Measurements from ENCODE around the gene CACNA1C. TPM values are rescaled to one million over a fixed set of nuclear protein-coding genes. Genes with fewer than 3 reads are reported as not detected.

Gene CACNA1C
- total RNA-seq, 2 experiments from 2014 or later: 0.69 to 1.4 TPM

DNA sequence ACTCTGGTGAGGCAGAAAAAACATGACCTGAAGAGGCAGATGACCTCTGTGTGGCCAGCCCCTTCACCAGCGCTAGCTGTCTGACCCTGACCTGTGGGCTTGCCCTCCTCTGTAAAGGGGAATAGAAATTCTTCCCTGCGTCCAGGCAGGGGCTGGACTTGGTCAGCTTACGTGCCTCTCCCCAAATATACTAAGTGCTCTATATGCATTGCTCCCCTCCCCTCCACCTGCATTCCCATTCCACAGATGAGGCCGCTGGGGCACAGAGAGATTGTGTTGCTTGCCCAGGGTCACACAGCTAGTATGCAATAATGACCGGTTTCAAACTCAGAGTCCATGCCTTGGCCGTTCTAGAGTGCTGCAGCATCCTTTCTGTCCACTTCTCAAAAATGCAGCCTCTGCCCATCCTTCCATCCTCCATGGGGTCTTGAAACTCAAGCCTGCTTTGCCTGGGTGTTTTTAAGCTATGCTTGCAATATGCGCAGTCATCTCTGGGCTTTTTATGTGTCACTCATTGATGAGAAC lies 303.9 kb downstream of the CACNA1C start:
- no peak overlapping the region for H3K27ac ChIP-seq (ENCODE audit: low read depth, low read length, poor library complexity, severe bottlenecking)
- H3K9me2 ChIP-seq (ENCODE audit: insufficient read depth, low read length): no peaks in the 10 kb centered on the region
- no peak overlapping the region for H3K4me2 ChIP-seq (ENCODE audit: low read length)
- ChIA-PET CTCF (ENCODE audit: unreplicated experiment) (no interaction called here), POLR2A (interaction anchor here (0.7 kb wide), 1 partner anchor 29 kb away, joined by 3 read pairs; no protein-coding TSS in a partner anchor)
- no peak for DNase-seq (ENCODE audit: low spot score)
- H3K79me2 ChIP-seq (ENCODE audit: insufficient read depth, low read depth, low read length): no peaks in the 10 kb centered on the region
- intact Hi-C loops (cut with micrococcal nuclease; ENCODE audit: unreplicated experiment): no loop called here
- H3K4me3 ChIP-seq (ENCODE audit: low read depth, low read length, poor library complexity, severe bottlenecking): no peak overlapping the region
- H4K20me1 ChIP-seq (ENCODE audit: insufficient read depth, low read length): no peaks in the 10 kb centered on the region
- TF ChIP-seq, protein P1, sequence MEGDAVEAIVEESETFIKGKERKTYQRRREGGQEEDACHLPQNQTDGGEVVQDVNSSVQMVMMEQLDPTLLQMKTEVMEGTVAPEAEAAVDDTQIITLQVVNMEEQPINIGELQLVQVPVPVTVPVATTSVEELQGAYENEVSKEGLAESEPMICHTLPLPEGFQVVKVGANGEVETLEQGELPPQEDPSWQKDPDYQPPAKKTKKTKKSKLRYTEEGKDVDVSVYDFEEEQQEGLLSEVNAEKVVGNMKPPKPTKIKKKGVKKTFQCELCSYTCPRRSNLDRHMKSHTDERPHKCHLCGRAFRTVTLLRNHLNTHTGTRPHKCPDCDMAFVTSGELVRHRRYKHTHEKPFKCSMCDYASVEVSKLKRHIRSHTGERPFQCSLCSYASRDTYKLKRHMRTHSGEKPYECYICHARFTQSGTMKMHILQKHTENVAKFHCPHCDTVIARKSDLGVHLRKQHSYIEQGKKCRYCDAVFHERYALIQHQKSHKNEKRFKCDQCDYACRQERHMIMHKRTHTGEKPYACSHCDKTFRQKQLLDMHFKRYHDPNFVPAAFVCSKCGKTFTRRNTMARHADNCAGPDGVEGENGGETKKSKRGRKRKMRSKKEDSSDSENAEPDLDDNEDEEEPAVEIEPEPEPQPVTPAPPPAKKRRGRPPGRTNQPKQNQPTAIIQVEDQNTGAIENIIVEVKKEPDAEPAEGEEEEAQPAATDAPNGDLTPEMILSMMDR (conservative IDR thresholded peaks at IDR 0.05; ENCODE audit: low read length): no peak
- TF ChIP-seq EZH2phosphoT487 (IDR thresholded peaks at IDR 0.05; ENCODE audit: borderline replicate concordance, low read depth, low read length): no peak
- no peaks in the 10 kb centered on the region for H3K9me3 ChIP-seq (ENCODE audit: low read length)
- no TSS peak for BruUV-seq (replicated peaks)
- H3K36me3 ChIP-seq (ENCODE audit: insufficient read depth, low read length): no peaks in the 10 kb centered on the region
- H2AFZ ChIP-seq (ENCODE audit: low read length): no peak overlapping the region
- H3K4me1 ChIP-seq (ENCODE audit: insufficient read depth, low read length, poor library complexity, severe bottlenecking): peaks cover 38% of the 10 kb centered on the region

DNA sequence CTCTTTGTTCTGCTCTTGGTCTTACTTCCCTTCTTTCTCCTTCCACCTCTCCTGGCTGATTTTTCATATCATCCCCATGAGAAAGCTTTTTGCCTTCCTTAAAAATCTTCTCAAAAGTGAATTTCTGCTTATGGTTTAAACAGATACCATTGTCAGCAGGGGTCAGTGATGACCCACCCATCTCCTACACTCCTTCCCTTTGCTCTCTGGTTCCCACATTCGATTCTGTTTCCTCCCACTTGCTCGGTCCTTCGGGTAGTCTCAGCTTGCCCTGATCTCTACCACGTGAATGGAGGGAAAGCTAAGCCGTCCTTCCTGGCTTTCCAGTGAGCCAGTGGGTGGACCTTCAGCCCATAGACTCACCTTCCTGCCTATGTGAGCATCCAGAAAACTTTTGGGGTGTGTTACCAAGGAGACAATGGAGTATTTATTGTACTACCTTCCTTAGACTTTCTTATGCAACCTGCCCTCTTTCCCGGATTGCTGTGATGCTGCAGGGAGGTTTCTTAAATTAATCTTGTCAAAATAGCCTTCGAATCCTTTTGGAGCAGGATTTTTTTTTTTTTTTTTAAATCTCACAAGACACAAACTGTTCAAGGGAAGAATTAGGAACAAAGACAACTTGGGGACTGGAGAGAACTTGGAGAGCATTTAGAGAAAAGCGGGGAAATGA lies 306.3 kb downstream of the CACNA1C start:
- no peaks in the 10 kb centered on the region for H3K9me2 ChIP-seq (ENCODE audit: insufficient read depth, low read length)
- ChIA-PET CTCF (ENCODE audit: unreplicated experiment) (no interaction called here), POLR2A (no interaction called here)
- H3K9me3 ChIP-seq (ENCODE audit: low read length): no peaks in the 10 kb centered on the region
- no peak overlapping the region for H2AFZ ChIP-seq (ENCODE audit: low read length)
- TF ChIP-seq, protein P1 (conservative IDR thresholded peaks at IDR 0.05; ENCODE audit: low read length): no peak
- no peak for TF ChIP-seq EZH2phosphoT487 (IDR thresholded peaks at IDR 0.05; ENCODE audit: borderline replicate concordance, low read depth, low read length)
- no peak overlapping the region for H3K4me3 ChIP-seq (ENCODE audit: low read depth, low read length, poor library complexity, severe bottlenecking)
- no peaks in the 10 kb centered on the region for H3K79me2 ChIP-seq (ENCODE audit: insufficient read depth, low read depth, low read length)
- H3K4me1 ChIP-seq (ENCODE audit: insufficient read depth, low read length, poor library complexity, severe bottlenecking): peaks cover 16% of the 10 kb centered on the region
- no TSS peak for BruUV-seq (replicated peaks)
- no peak overlapping the region for H3K4me2 ChIP-seq (ENCODE audit: low read length)
- H3K27ac ChIP-seq (ENCODE audit: low read depth, low read length, poor library complexity, severe bottlenecking): no peak overlapping the region
- no peaks in the 10 kb centered on the region for H3K36me3 ChIP-seq (ENCODE audit: insufficient read depth, low read length)
- no peak for DNase-seq (ENCODE audit: low spot score)
- intact Hi-C loops (cut with micrococcal nuclease; ENCODE audit: unreplicated experiment): no loop called here
- no peaks in the 10 kb centered on the region for H4K20me1 ChIP-seq (ENCODE audit: insufficient read depth, low read length)
